Measurements from ENCODE around the gene DDX11.

DNA sequence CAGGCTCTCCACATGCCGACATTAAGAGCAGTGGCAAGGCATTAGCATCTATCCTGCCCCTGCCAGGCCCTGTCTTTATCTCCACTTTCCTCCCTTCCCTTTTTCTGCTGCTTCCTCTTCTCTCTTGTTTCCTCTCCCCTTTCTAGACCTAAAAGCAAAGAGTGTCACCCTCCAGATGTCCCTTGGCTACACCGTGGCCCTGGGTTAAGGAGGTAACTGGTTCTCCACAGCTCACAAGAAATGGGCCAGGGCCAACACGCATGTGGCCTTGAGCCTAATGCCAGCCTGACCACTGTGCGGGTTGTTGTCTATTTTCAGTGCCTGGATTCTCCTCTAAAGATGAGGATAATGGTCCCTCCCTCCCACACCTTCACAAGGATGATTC, 41.7 kb upstream of the DDX11 start:
- TF ChIP-seq, protein P1, sequence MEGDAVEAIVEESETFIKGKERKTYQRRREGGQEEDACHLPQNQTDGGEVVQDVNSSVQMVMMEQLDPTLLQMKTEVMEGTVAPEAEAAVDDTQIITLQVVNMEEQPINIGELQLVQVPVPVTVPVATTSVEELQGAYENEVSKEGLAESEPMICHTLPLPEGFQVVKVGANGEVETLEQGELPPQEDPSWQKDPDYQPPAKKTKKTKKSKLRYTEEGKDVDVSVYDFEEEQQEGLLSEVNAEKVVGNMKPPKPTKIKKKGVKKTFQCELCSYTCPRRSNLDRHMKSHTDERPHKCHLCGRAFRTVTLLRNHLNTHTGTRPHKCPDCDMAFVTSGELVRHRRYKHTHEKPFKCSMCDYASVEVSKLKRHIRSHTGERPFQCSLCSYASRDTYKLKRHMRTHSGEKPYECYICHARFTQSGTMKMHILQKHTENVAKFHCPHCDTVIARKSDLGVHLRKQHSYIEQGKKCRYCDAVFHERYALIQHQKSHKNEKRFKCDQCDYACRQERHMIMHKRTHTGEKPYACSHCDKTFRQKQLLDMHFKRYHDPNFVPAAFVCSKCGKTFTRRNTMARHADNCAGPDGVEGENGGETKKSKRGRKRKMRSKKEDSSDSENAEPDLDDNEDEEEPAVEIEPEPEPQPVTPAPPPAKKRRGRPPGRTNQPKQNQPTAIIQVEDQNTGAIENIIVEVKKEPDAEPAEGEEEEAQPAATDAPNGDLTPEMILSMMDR (IDR thresholded peaks at IDR 0.05; ENCODE audit: insufficient read depth, low read length): no peak
- no peak for TF ChIP-seq POLR2AphosphoS5 (IDR thresholded peaks at IDR 0.05; ENCODE audit: low read depth)
- TF ChIP-seq, protein P2, sequence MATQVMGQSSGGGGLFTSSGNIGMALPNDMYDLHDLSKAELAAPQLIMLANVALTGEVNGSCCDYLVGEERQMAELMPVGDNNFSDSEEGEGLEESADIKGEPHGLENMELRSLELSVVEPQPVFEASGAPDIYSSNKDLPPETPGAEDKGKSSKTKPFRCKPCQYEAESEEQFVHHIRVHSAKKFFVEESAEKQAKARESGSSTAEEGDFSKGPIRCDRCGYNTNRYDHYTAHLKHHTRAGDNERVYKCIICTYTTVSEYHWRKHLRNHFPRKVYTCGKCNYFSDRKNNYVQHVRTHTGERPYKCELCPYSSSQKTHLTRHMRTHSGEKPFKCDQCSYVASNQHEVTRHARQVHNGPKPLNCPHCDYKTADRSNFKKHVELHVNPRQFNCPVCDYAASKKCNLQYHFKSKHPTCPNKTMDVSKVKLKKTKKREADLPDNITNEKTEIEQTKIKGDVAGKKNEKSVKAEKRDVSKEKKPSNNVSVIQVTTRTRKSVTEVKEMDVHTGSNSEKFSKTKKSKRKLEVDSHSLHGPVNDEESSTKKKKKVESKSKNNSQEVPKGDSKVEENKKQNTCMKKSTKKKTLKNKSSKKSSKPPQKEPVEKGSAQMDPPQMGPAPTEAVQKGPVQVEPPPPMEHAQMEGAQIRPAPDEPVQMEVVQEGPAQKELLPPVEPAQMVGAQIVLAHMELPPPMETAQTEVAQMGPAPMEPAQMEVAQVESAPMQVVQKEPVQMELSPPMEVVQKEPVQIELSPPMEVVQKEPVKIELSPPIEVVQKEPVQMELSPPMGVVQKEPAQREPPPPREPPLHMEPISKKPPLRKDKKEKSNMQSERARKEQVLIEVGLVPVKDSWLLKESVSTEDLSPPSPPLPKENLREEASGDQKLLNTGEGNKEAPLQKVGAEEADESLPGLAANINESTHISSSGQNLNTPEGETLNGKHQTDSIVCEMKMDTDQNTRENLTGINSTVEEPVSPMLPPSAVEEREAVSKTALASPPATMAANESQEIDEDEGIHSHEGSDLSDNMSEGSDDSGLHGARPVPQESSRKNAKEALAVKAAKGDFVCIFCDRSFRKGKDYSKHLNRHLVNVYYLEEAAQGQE (IDR thresholded peaks at IDR 0.05; ENCODE audit: insufficient replicate concordance, low read depth): no peak
- TF ChIP-seq GABPA (IDR thresholded peaks at IDR 0.05; ENCODE audit: low read depth): no peak

All from HL-60 (cell line).